Mesothelial cell of epicardium (in vitro differentiated cells): ENCODE results near the gene BRPF3. TPM values are rescaled to one million over a fixed set of nuclear protein-coding genes. Genes with fewer than 3 reads are reported as not detected.

ENCODE experiments used
- DNase-seq, 2 experiments: peaks; one replicate each; pipeline ENCODE4 v3.0.0; 2021; ENCODE audit warnings: low spot score in 2 of 2; ENCODE audit not compliant: unreplicated experiment in 2 of 2
- H3K27ac Mint-ChIP-seq: 2 replicates; pipeline ENCODE4 v1.8.0; 2021; ENCODE audit warnings: mixed read lengths
- H3K27me3 Mint-ChIP-seq: 2 replicates; pipeline ENCODE4 v1.8.0; 2021; ENCODE audit warnings: low read depth, mixed read lengths
- H3K36me3 Mint-ChIP-seq: 2 replicates; pipeline ENCODE4 v1.8.0; 2021; ENCODE audit warnings: mixed read lengths
- H3K4me1 Mint-ChIP-seq: 2 replicates; pipeline ENCODE4 v1.8.0; 2021; ENCODE audit warnings: mixed read lengths
- H3K4me3 Mint-ChIP-seq: 2 replicates; pipeline ENCODE4 v1.8.0; 2021; ENCODE audit warnings: mild to moderate bottlenecking, moderate library complexity, mixed read lengths
- H3K9me3 Mint-ChIP-seq: 2 replicates; pipeline ENCODE4 v1.8.0; 2021; ENCODE audit warnings: mixed read lengths
- CTCF ChIP-seq: fragments of 200-600 bp; sonication (generic); IDR thresholded peaks from one replicate; pipeline ENCODE4 v1.5.0; 2021; ENCODE audit warnings: antibody characterized with exemption; ENCODE audit not compliant: unreplicated experiment
- total RNA-seq: library from RNA; stranded (reverse); gene quantifications from 3 replicates; pipeline ENCODE4 v1.2.1, GENCODE V29; 2021

The BRPF3 gene
- total RNA-seq, 1 donor from 2014 or later: 54.1 TPM

GRCh38 chr6:36280983-36281382 is 84.4 kb downstream of the BRPF3 start:
- no peaks in the 10 kb centered on the region for H3K4me1 Mint-ChIP-seq
- DNase-seq: no peak
- H3K27me3 Mint-ChIP-seq: peaks cover 60% of the 10 kb centered on the region
- no peak overlapping the region for H3K27ac Mint-ChIP-seq
- peaks cover 3% of the 10 kb centered on the region for H3K9me3 Mint-ChIP-seq
- H3K4me3 Mint-ChIP-seq: no peak overlapping the region
- TF ChIP-seq CTCF: no peak
- no peaks in the 10 kb centered on the region for H3K36me3 Mint-ChIP-seq

Other genes starting within 250 kb of the BRPF3 start
- 0.27 to 0.38 TPM (median 0.29 TPM) in 3 replicates for gene SLC26A8, start 172.1 kb upstream of the BRPF3 start, total RNA-seq
- 51.1 to 54.8 TPM (median 54.8 TPM) in 3 replicates for gene MAPK14, start 168.9 kb upstream of the BRPF3 start, total RNA-seq
- 18.6 to 23.4 TPM (median 20.6 TPM) in 3 replicates for gene MAPK13, start 66.2 kb upstream of the BRPF3 start, total RNA-seq
- gene PNPLA1, start 73.3 kb downstream of the BRPF3 start, total RNA-seq: 0.14 TPM in 1 of 3 replicates, not detected in the others
- gene BNIP5, start 140.1 kb downstream of the BRPF3 start, total RNA-seq: 0.09 TPM in 1 of 3 replicates, not detected in the others
- gene ETV7, start 190.9 kb downstream of the BRPF3 start, total RNA-seq: 0.38 to 0.47 TPM (median 0.45 TPM) in 3 replicates
- gene PXT1, start 246.1 kb downstream of the BRPF3 start, total RNA-seq: 0.11 TPM in 1 of 3 replicates, not detected in the others
- gene KCTD20, start 246.3 kb downstream of the BRPF3 start, total RNA-seq: 38.2 to 44.0 TPM (median 39.9 TPM) in 3 replicates